Right lobe of liver (tissue), 6 donors: Measurements from ENCODE around the gene GPATCH4. TPM values are rescaled to one million over a fixed set of nuclear protein-coding genes. Genes with fewer than 3 reads are reported as not detected.

Experiments used
- ATAC-seq, 4 donors: fragments of 200-7000 bp; cut with Tn5 transposase; one replicate each; pipeline ENCODE4 v1.9.1; 2020; ENCODE audit warnings: mild to moderate bottlenecking in 4 of 4, moderate library complexity in 4 of 4
- DNase-seq, 3 donors: peaks; one replicate each; pipeline ENCODE4 v3.0.0-alpha.2; 2020
- H3K27ac ChIP-seq, 3 donors: fragments of 200-600 bp; one replicate each; pipeline ENCODE4 v1.8.0; 2022
- H3K27me3 ChIP-seq, 2 donors: fragments of 200-600 bp; one replicate each; pipeline ENCODE4 v1.8.0; 2022
- H3K36me3 ChIP-seq, 4 donors: fragments of 200-600 bp; sonication (generic) in 1 of 4; one replicate each; pipeline versions ENCODE4 v1.5.1 to v1.8.0; 2017 to 2022; ENCODE audit warnings: control low read depth in 1 of 4
- H3K4me1 ChIP-seq, 4 donors: fragments of 200-600 bp; sonication (generic) in 1 of 4; one replicate each; pipeline versions ENCODE4 v1.5.1 to v1.8.0; 2017 to 2022; ENCODE audit warnings: control low read depth in 1 of 4
- H3K4me3 ChIP-seq, 3 donors: fragments of 200-600 bp; one replicate each; pipeline ENCODE4 v1.8.0; 2022
- H3K9me3 ChIP-seq, 4 donors: fragments of 200-600 bp; sonication (generic) in 1 of 4; one replicate each; pipeline versions ENCODE4 v1.5.1 to v1.8.0; 2017 to 2022; ENCODE audit warnings: control low read depth in 1 of 4
- POLR2A ChIP-seq: fragments of 450-650 bp; IDR thresholded peaks from one replicate; pipeline ENCODE4 v1.6.1; 2017; ENCODE audit warnings: antibody characterized with exemption, mild to moderate bottlenecking
- WGBS: methylation state at CpG from one replicate; pipeline ENCODE4 v1.1.6; 2018; ENCODE audit warnings: low coverage, low lambda C conversion rate; ENCODE audit not compliant: insufficient coverage; ENCODE audit errors: missing lambda C conversion rate; 5-methylcytosine and 5-hydroxymethylcytosine counted together
- intact Hi-C, 2 donors: fragments of 100-400 bp; cut with DNase I; formaldehyde crosslinking; loops; one replicate each; pipeline versions ENCODE4 v1.11.2 to v1.14.1; 2022
- total RNA-seq, 6 experiments: library from RNA; depleted of rRNA in 2 of 6; stranded (reverse); fragments of >200 nt in 2 of 6; fragmentation: NEBNext Ultra II Directional in 3 of 6; extraction: Animal tissue kit (Norgen Biotek cat#: 25700) in 3 of 6; gene quantifications; one replicate each; pipeline versions ENCODE4 v1.1.0 to v1.2.4, GENCODE V29; 2016 to 2023
- TF ChIP-seq, protein P1 (sequence below), 4 donors: fragments of 200-600 bp in 3 of 4; fragments of 450-650 bp in 1 of 4; IDR thresholded peaks; one replicate each; pipeline versions ENCODE4 v1.5.1 to v1.8.0; 2016 to 2022; ENCODE audit warnings: antibody characterized with exemption in 4 of 4, mild to moderate bottlenecking in 2 of 4
- donor health status: DM: no; HTN: yes; CAD: no.
- donor health status: DM: no; HTN: no; CAD: no.
- donor health status: DM: no; HTN: no; CAD: no.
- donor health status: DM: no; HTN: yes; CAD: no.
- donor health status: DM: no; HTN: yes; CAD: no.

The GPATCH4 gene
- total RNA-seq, 6 experiments from 2014 or later = 7.0 to 25.3 (median 12.4) TPM

DNA sequence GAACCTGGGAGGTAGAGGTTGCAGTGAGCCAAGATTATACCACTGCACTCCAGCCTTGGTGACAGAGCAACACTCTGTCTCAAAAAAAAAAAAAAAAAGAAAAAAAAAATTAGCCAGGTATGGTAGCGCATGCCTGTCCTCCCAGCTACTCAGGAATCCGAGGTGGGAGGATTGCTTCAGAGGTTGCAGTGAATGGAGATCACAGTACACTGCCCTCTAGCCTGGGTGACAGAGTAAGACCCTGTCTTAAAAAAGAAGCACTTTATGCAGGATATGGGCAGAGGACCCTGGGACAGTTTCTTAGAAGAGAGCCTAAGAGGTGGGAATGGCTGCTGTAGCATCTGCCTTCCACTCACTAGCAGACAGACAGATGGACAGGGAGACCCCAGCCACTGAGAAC is 51.9 kb downstream of the GPATCH4 start:
- no peak for DNase-seq
- Histone ChIP-seq H3K4me1 (no peaks in the 10 kb centered on the region), H3K27ac (no peak overlapping the region), H3K4me3 (no peak overlapping the region), H3K9me3 (no peaks in the 10 kb centered on the region), H3K36me3 (no peaks in the 10 kb centered on the region), H3K27me3 (no peaks in the 10 kb centered on the region)
- TF ChIP-seq, protein P1, sequence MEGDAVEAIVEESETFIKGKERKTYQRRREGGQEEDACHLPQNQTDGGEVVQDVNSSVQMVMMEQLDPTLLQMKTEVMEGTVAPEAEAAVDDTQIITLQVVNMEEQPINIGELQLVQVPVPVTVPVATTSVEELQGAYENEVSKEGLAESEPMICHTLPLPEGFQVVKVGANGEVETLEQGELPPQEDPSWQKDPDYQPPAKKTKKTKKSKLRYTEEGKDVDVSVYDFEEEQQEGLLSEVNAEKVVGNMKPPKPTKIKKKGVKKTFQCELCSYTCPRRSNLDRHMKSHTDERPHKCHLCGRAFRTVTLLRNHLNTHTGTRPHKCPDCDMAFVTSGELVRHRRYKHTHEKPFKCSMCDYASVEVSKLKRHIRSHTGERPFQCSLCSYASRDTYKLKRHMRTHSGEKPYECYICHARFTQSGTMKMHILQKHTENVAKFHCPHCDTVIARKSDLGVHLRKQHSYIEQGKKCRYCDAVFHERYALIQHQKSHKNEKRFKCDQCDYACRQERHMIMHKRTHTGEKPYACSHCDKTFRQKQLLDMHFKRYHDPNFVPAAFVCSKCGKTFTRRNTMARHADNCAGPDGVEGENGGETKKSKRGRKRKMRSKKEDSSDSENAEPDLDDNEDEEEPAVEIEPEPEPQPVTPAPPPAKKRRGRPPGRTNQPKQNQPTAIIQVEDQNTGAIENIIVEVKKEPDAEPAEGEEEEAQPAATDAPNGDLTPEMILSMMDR (IDR thresholded peaks at IDR 0.05) = no peak
- no peak for TF ChIP-seq POLR2A
- intact Hi-C loops = no loop called here
- WGBS = 69% methylated on average over 2 of the region's 2 CpGs
- ATAC-seq = peak in 1 of 4 donors; percentile 9

DNA sequence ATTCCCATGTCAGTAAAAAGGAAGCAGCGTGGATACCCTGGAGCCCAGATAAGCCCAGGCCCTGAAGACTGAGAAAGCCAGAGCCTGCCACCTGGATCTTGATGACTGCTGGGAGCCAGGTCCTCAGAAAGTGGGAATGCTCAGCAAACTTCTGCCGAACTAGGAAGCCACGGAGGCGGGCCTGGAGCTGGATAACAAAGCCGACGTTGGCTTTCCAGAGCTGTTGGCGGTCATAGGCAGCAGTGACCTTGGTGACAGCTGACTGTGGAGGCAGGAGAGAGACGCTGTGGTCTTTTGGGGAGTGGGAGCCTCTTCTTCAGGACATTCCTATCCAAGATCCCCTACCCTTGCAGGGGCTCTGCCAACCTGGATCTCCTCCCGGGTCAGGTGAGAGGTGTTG is 53.3 kb downstream of the GPATCH4 start:
- no peaks in the 10 kb centered on the region for H3K27me3 ChIP-seq
- no peaks in the 10 kb centered on the region for H3K9me3 ChIP-seq
- ATAC-seq (no peak), DNase-seq (no peak)
- H3K36me3 ChIP-seq = no peaks in the 10 kb centered on the region
- TF ChIP-seq, protein P1 (IDR thresholded peaks at IDR 0.05) = no peak
- no peak for TF ChIP-seq POLR2A
- H3K27ac ChIP-seq = no peak overlapping the region
- intact Hi-C loops = no loop called here
- no peak overlapping the region for H3K4me3 ChIP-seq
- H3K4me1 ChIP-seq = no peaks in the 10 kb centered on the region
- 67% methylated on average over 3 of the region's 9 CpGs for WGBS

DNA sequence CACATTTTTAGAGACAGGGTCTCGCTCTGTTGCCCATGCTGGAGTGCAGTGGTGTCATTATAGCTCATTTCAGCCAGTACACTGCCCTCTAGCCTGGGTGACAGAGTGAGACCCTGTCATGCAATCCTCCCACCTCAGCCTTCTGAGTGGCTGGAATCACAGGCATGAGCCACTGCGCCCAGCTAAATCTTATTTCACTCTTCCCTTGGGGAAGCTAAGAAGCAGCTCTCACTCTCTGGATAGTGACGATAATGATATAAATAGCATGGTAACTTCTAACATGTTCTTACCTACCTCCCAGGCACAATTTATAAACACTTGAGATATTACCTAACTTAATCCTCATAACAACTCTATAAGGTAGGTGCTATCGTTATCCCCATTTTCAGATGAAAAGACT is 53.8 kb downstream of the GPATCH4 start:
- no peaks in the 10 kb centered on the region for H3K36me3 ChIP-seq
- DNase-seq = no peak

DNA sequence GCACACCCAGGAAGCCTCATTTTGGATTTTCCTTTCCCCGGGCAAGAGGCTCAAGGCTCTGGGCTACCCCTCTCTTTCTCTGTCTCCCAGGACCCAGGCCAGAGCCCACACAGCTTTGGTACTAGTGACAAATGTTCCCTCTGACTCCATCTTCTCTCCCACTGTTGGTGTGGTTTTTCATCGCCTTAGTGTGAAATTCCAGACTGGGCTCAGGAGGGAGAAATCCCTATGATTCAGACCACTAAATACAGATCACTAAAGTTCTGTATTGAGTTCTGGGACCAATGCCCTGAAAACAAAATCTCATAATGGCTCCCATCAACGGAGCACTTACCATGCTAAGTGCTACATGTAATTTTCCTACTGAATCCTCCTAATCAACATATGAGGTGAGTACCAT is 55.0 kb downstream of the GPATCH4 start:
- DNase-seq = no peak
- 100% methylated on average over 2 of the region's 3 CpGs for WGBS
- no peak overlapping the region for H3K27ac ChIP-seq
- H3K4me3 ChIP-seq = no peak overlapping the region
- ATAC-seq = no peak
- no peaks in the 10 kb centered on the region for H3K4me1 ChIP-seq
- H3K9me3 ChIP-seq = no peaks in the 10 kb centered on the region
- intact Hi-C loops = no loop called here
- TF ChIP-seq POLR2A = no peak
- TF ChIP-seq, protein P1 (IDR thresholded peaks at IDR 0.05) = no peak
- H3K27me3 ChIP-seq = no peaks in the 10 kb centered on the region
- no peaks in the 10 kb centered on the region for H3K36me3 ChIP-seq

More for the DNA sequence above, 53.8 kb downstream of the GPATCH4 start:
- intact Hi-C loops = no loop called here
- Histone ChIP-seq H3K27me3 (no peaks in the 10 kb centered on the region), H3K4me1 (no peaks in the 10 kb centered on the region), H3K27ac (no peak overlapping the region), H3K9me3 (no peaks in the 10 kb centered on the region), H3K4me3 (no peak overlapping the region)
- ATAC-seq = no peak
- no peak for TF ChIP-seq POLR2A
- TF ChIP-seq, protein P1 (IDR thresholded peaks at IDR 0.05) = no peak
- WGBS = 96% methylated on average over 4 of the region's 4 CpGs

DNA sequence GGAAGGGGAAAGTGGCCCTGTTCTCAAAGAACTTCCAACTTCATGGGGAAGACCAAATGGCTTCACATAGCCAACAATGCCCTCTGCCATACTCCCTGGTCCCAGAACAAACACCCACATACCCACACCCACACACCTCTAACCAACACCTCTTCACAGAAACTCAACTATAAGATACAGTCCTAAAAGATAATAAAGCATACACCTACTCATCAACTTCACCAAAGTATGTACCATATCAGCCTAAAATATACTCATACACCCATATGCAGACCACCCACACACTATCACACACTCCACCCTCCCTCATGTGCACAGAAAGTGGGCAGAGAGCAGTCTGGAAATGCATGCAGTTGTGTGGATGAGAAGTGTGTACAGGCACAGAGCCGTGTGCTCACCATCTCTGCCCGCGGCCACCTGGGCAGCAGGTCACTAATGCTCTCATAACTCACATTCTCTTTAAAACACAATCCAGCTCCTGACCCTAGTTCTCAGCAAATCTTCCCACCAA is 56.6 kb downstream of the GPATCH4 start:
- Histone ChIP-seq H3K4me3 (no peak overlapping the region), H3K36me3 (no peaks in the 10 kb centered on the region), H3K4me1 (no peaks in the 10 kb centered on the region), H3K27ac (no peak overlapping the region), H3K27me3 (no peaks in the 10 kb centered on the region), H3K9me3 (no peaks in the 10 kb centered on the region)
- DNase-seq = no peak
- WGBS = 100% methylated on average over 3 of the region's 3 CpGs
- intact Hi-C loops = no loop called here
- TF ChIP-seq POLR2A = no peak
- TF ChIP-seq, protein P1 (IDR thresholded peaks at IDR 0.05) = no peak
- no peak for ATAC-seq
